GM21390 (cell line): Measurements from ENCODE around the gene HSPA1L.
"Not testable (repeated sequence)": the region's sequence is repeated elsewhere in the genome, so short reads cannot be mapped to it uniquely, and the experiment has no call there.

Source experiments
- ATAC-seq: cut with Tn5 transposase; IDR thresholded peaks from one replicate; pipeline ENCODE4 v1.9.1; 2021; ENCODE audit not compliant: unreplicated experiment

Gene HSPA1L

DNA sequence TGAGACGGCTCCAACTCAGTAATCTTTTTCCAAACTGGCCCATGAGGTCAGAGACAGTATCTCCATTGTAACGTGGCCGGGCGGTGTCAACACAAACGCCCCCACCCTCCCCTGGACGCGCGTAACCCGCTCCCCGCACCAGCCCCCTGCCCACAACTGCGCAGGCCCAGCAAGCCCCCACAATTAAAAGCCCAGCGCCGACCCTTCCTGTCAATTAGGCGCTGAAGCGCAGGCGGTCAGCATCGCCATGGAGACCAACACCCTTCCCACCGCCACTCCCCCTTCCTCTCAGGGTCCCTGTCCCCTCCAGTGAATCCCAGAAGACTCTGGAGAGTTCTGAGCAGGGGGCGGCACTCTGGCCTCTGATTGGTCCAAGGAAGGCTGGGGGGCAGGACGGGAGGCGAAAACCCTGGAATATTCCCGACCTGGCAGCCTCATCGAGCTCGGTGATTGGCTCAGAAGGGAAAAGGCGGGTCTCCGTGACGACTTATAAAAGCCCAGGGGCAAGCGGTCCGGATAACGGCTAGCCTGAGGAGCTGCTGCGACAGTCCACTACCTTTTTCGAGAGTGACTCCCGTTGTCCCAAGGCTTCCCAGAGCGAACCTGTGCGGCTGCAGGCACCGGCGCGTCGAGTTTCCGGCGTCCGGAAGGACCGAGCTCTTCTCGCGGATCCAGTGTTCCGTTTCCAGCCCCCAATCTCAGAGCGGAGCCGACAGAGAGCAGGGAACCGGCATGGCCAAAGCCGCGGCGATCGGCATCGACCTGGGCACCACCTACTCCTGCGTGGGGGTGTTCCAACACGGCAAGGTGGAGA, at the start of gene HSPA1L, which contains the start of gene HSPA1A:
HSPA1L (minus strand) TSS at position 259 of the 814 bp plus-strand sequence. CDS start 3,311 bp downstream, outside the sequence.
HSPA1A (plus strand) TSS at position 519 of the 814 bp plus-strand sequence; CDS start at position 733, 214 bp downstream.
- peak; percentile 34 for ATAC-seq

DNA sequence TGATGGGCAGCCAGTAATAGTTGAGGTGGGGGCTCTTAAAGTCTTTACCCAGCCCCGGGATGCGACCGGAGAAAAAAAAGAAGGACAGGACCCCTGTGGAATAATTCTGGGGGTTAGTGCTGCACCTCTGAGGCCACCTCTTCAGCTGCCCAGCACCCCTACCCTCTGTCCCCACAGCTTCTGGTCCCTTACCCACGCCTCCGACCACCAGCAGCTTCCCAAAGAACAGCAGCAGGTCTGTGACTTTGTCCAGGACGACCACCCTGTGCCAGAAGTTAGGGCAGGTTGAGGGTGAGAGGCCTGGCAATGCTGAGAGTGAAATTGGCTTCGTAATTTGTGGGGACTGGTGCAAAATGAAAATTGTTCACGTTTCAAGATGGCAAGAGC, 49.7 kb upstream of the HSPA1L start:
- no peak for ATAC-seq

- ATAC-seq, result not testable (repeated sequence)
Measured at GRCh38 chr6:31864123-31864562, 49.1 kb upstream of the HSPA1L start.

DNA sequence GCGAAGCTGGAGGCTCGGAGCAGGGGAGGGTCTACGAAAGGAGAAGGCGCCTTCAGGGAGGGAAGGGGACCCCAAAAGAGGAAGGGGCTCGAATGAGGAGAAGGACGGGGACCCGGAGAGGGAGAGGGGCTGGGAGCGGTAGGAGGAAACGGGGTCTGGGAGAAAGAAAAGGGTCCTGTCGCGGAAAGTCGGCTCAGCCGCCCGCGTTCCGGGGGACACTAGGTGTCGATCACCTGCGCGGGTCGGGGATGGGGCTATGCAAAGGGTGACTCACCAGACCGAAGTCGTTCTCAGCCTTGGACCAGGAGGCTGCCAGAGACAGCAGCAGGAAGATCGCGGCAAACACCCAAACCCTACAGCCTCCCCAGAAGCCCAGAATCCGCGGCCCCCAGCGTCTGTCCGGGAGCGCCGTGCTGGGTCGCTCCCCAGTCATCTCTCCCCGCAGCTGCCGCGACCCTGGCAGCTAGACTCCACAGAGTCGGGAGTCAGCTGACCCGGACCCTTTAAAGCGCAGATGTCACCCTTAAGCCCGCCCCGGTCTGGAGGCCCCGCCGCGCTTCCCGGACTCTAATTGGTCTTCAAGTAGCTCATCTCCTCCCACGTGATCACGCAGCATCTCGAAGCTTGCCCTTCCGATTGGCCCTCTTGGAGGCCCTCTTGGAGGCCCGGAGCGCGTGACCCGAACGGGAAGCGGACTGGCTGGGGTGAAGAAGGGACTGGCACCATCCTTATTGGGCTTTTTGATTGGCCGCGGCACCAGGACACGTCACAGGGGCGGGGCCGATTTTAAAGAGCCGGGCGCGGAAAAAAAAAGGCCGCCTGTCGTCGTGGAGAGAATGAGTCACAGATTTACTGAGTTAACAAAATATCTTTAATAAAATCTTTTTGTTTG, 47.5 kb upstream of the HSPA1L start, which contains the start of gene NEU1:
NEU1 (minus strand) TSS at position 478 of the 892 bp plus-strand sequence; CDS start at position 433, 45 bp downstream.
- peak; percentile 90 for ATAC-seq

GRCh38 chr6:31861919-31862343, 46.8 kb upstream of the HSPA1L start:
- ATAC-seq, result no peak

DNA sequence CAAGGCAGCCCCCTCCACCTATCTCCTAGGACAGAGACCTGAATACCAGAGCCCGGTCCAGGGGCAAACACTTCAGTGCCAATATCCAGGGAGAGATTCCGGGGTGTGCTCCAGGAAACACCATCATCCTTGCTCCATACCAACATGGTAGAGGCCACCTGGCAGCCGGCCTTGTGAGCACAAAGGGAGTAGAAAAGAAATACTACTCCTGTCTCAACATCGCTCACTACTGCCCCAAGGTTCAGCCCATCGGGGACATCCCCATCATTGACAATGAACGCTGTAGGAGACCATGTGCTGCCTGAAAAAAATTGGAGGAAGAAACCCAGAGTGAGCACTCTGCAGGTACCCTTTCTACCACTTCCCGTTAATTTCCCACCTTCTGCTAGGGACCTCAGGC, 46.1 kb upstream of the HSPA1L start:
- ATAC-seq, result no peak

- no peak for ATAC-seq
Measured at GRCh38 chr6:31860349-31860748, 45.3 kb upstream of the HSPA1L start.

DNA sequence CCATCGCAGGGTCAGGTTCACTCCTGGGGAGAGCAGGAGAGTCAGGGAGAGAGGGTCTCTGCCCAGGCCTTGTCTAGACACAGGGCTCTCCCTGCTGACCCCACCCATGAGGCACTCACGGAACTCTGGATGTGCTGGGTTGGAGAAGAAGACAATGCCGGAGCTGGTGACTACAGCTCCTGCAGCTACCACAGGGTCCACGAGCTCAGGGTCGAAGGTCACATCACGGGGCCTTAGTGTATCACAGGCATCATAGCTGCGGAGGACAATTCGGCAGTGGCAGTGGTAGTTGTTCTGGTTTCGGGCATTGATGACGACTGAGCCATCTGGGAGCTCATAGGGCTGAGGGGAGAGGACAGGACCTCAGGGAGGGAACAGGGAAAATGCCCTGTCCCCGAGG, 44.8 kb upstream of the HSPA1L start:
- ATAC-seq, result no peak

DNA sequence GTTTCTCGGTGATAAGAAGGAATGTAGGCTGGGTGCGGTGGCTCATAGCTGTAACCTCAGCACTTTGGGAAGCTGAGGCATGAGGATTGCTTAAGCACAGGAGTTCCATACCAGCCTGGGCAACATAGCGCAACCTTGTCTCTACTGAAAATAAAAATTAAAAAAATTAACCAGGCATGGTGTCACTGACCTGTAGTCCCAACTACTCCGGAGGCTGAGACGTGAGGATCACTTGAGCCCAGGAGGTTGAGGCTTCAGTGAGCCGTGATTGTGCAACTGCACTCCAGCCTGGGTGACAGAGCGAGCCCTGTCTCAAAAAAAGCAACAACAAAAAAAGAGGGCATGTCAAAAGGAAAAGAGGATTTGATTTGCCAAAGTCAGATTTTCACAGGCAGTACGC, 43.6 kb upstream of the HSPA1L start:
- ATAC-seq, result no peak

DNA sequence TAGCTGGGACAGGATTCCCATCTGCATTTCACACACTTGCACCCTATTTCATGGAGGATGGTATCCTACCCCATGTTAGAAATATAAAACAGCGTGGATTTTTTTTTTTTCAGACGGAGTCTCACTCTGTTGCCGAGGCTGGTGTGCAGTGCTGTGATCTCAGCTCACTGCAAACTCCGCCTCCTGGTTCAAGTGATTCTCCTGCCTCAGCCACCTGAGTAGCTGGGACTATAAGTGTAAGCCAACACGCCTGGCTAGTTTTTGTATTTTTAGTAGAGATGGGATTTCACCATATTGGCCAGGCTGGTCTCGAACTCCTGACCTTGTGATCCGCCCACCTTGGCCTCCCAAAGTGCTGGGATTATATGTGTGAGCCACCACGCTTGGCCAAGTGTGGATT, 42.7 kb upstream of the HSPA1L start:
- ATAC-seq, result not testable (repeated sequence)

DNA sequence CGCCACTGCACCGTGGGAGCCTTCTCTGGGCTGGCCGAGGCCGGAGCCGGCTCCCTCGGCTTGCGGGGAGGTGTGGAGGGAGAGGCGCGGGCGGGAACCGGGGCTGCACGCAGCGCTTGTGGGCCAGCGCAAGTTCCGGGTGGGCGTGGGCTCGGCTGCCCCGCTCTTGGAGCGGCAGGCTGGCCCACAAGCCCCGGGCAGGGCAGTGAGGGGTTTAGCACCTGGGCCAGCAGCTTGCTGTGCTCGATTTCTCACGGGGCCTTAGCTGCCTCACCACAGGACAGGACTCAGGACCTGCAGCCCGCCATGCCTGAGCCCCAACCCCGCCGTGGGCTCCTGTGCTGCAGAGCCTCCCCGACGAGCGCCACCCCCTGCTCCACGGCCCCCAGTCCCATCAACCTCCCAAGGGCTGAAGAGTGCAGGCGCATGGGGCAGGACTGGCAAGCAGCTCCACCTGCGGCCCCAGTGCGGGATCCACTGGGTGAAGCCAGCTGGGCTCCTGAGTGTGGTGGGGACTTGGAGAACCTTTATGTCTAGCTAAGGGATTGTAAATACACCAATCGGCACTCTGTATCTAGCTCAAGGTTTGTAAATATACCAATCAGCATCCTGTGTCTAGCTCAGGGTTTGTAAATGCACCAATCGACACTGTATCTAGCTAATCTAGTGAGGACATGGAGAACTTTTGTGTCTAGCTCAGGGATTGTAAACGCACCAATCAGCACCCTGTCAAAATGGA, 37.1 kb upstream of the HSPA1L start:
- ATAC-seq, result not testable (repeated sequence)

GRCh38 chr6:31851485-31851832, 36.4 kb upstream of the HSPA1L start:
- ATAC-seq, result no peak

- ATAC-seq, result no peak
Measured at GRCh38 chr6:31850765-31851484, 35.8 kb upstream of the HSPA1L start.

DNA sequence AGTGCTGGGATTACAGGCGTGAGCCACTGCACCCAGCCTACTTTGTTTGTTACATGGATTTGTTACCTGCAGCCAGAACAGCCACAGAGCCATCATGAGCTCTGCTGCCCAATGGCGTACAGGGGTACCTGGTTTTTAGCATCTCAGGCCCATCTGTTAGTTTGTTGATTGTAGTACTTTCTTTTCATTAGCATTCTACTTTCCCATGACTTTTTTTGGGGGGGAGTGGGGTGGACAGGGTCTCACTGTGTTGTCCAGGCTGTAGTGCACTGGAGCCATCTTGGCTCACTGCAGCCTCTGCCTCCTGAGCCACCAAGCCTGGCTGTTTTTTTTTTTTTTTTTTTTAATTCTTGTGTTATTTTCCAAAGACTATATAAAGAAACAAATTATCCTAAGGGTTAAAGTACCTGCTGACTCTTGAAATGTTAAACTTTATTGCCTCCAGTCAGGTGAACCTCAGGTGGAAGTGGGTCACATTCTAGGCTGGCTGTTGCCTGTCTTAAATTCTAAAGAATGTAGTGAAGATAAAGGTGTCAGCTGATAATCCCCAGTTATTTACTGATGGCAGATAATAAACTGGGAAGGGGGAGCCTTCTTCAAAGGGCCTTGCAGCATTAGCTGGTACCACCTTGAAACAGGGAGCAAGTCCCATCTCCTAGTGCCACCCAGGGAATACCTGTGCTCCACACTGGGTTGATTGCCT, 32.3 kb upstream of the HSPA1L start:
- no peak for ATAC-seq

- no peak for ATAC-seq
Measured at GRCh38 chr6:31844507-31844906, 29.4 kb upstream of the HSPA1L start.

DNA sequence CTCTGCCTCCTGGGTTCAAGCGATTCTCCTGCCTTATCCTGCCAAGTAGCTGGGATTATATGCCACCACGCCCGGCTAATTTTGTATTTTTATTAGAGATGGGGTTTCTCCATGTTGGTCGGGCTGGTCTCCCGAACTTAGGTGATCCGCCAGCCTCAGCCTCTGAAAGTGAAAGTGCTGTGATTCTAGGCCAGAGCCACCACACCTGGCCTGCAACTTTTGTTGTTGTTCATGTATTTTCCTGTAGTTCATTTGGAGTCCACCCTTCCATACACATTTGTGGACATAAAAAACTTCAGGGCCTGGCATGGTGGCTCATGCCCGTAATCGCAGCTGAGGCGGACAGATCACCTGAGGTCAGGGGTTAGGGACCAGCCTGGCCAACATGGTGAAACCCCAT, 27.0 kb upstream of the HSPA1L start:
- no peak for ATAC-seq

- not testable (repeated sequence) for ATAC-seq
Measured at GRCh38 chr6:31839779-31840126, 24.7 kb upstream of the HSPA1L start.

- no peak for ATAC-seq
Measured at GRCh38 chr6:31838968-31839367, 23.9 kb upstream of the HSPA1L start.

GRCh38 chr6:31838114-31838553, 23.1 kb upstream of the HSPA1L start:
- not testable (repeated sequence) for ATAC-seq
